ENCODE data around the gene GALNS.

GALNS gene

GRCh38 chr16:88787579-88788314 is 69.0 kb downstream of the GALNS start:
- TF ChIP-seq ZNF274 (IDR thresholded peaks at IDR 0.05; ENCODE audit: low read depth, low read length), result no peak
- H3K4me3 ChIP-seq (ENCODE audit: low read length), result no peak overlapping the region

GRCh38 chr16:88785106-88785924 is 71.4 kb downstream of the GALNS start, which contains the start of gene PIEZO1:
PIEZO1 (minus strand) TSS chr16:88785220; CDS start chr16:88784964, 256 bp downstream.
- TF ChIP-seq ZNF274 (IDR thresholded peaks at IDR 0.05; ENCODE audit: low read depth, low read length), result no peak
- H3K4me3 ChIP-seq (ENCODE audit: low read length), result peak within 1 kb of the TSS; percentile 66

GRCh38 chr16:88784856-88785105 is 72.0 kb downstream of the GALNS start:
- TF ChIP-seq ZNF274 (IDR thresholded peaks at IDR 0.05; ENCODE audit: low read depth, low read length), result no peak
- H3K4me3 ChIP-seq (ENCODE audit: low read length), result peak overlapping the region; percentile 66

GRCh38 chr16:88784074-88784855 is 72.5 kb downstream of the GALNS start:
- TF ChIP-seq ZNF274 (IDR thresholded peaks at IDR 0.05; ENCODE audit: low read depth, low read length), result no peak
- peak overlapping the region; percentile 66 for H3K4me3 ChIP-seq (ENCODE audit: low read length)

GRCh38 chr16:88783391-88784073 is 73.2 kb downstream of the GALNS start:
- peak overlapping the region; percentile 66 for H3K4me3 ChIP-seq (ENCODE audit: low read length)
- TF ChIP-seq ZNF274 (IDR thresholded peaks at IDR 0.05; ENCODE audit: low read depth, low read length), result no peak

GRCh38 chr16:88782454-88783390 is 74.0 kb downstream of the GALNS start:
- peak overlapping the region; percentile 66; the same call in 1 of the 2 replicates for H3K4me3 ChIP-seq (ENCODE audit: low read length)
- no peak for TF ChIP-seq ZNF274 (IDR thresholded peaks at IDR 0.05; ENCODE audit: low read depth, low read length)

- H3K4me3 ChIP-seq (ENCODE audit: low read length), result peak overlapping the region; percentile 13; the same call in 1 of the 2 replicates
- no peak for TF ChIP-seq ZNF274 (IDR thresholded peaks at IDR 0.05; ENCODE audit: low read depth, low read length)
Observed at GRCh38 chr16:88781140-88782077, 75.3 kb downstream of the GALNS start.

GRCh38 chr16:88780142-88781062 is 76.3 kb downstream of the GALNS start:
- peak overlapping the region; percentile 13; the same call in 1 of the 2 replicates for H3K4me3 ChIP-seq (ENCODE audit: low read length)
- no peak for TF ChIP-seq ZNF274 (IDR thresholded peaks at IDR 0.05; ENCODE audit: low read depth, low read length)

GRCh38 chr16:88779406-88780141 is 77.2 kb downstream of the GALNS start:
- H3K4me3 ChIP-seq (ENCODE audit: low read length), result no peak overlapping the region

GRCh38 chr16:88778541-88779065 is 78.1 kb downstream of the GALNS start:
- no peak overlapping the region for H3K4me3 ChIP-seq (ENCODE audit: low read length)
- TF ChIP-seq ZNF274 (IDR thresholded peaks at IDR 0.05; ENCODE audit: low read depth, low read length), result no peak

More at GRCh38 chr16:88779406-88780141, 77.2 kb downstream of the GALNS start:
- no peak for TF ChIP-seq ZNF274 (IDR thresholded peaks at IDR 0.05; ENCODE audit: low read depth, low read length)

Data from GM08714 (cell line).